Inferior parietal cortex (tissue), 1 donor: ENCODE results near the gene DVL2.

Experiments
- DNase-seq: peaks from one replicate; pipeline ENCODE4 v3.0.0-alpha.2; 2016; ENCODE audit errors: extremely low spot score

DVL2 gene

DNA sequence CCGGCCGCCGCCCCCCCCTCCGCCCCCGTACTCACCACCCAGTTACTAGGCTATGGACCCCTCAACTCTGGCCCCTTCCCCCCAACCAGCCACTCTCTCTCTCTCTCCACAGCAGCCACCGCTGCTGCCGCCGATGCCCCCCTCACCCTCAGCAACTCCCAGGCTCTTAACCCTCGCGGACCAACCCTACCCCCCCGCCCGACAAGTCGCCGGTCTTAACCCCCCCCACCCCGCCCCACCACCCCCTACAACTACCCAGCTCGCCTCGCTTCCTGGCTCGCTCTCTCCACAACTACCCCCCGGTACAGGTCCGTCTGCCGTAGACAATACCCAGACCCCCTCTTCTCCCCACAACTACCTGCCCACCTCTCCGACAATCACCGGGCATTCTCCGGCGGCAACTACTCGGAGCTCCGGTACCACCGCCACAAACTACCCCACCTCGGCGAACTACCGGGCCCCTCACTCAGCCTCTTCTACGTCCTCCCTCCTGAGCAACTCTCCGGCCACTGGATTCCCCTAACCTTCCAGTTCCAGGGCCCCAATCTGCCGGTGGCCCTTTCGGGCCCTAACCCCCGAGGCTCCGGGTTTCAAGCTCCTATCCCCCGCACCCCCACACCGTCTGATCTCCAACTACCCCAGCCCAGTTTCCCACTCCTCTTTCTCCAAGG lies 4.2 kb upstream of the DVL2 start:
- no peak for DNase-seq

DNA sequence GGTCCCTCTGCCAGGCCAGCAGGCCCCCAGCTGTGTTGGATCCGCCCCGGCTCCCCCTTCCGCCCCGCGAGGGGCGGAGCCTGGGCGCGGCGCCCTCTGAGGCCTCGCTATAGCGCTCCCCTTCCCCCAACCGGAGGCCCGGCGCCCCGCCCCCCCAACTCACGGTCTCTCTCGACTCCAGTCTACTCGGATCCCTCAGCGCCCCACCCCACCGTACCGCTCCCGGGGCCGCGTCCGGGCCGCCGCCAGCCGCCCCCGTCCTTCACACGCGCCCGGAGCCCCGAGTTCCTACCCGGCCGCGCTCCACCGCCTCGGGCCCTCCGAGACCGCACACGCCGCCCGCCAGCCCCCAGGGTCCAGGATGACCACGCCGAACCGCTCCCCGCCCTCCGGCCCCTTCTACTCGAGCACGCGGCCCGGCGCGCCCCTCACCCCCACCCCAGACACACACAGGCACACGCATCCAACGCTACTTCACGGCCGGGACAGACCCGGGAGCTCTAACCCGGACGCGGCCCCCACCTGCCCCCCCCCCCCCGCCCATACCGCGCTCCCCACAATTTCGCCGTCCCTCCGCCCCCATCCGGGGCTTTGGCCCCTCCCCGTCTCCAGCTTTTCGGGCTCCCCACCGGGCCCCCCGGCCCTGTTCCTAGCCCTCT lies 3.6 kb upstream of the DVL2 start:
- DNase-seq: no peak

DNA sequence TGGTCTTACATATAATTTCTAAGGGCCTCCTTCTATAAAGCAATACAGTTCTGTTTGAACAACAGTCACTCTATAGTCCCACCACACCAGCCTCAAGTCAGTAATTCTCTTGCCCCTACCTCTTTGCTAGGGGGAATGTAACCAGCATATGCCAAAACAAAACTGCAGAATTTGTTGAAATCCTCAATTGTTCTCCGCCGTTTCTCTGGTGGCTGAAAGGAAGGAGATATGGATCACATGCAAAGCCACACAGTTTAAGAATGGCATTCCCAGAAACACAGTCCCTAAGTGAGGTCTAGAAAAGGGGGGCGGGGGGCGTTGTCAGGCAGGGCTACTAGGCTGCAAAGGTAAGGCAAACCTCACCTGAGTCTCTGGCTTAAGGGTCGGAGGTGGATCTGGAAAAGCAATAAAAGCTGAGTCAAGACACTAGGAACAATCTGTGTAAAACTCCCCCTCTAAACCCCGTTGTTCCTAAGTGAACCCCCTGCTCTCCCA lies 3.0 kb upstream of the DVL2 start:
- no peak for DNase-seq

DNA sequence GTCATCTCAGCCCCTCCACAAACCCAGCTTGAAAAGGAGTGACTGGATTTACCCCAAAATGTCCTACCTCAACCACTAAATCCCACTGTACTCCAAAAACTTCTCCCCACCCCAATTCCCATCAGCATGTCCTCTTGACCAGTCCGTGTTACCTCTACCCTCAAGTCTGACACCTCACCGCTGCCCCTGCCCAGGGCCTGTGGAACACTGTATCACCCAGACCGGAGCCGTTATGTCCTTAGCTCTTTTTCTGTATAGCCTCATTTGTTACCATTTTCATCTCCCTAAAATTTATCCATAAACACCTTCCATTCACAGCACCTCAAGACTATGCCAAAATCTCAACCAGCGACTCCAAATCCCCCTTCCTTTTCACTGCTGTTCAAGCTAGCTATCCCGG lies 2.5 kb upstream of the DVL2 start:
- no peak for DNase-seq

DNA sequence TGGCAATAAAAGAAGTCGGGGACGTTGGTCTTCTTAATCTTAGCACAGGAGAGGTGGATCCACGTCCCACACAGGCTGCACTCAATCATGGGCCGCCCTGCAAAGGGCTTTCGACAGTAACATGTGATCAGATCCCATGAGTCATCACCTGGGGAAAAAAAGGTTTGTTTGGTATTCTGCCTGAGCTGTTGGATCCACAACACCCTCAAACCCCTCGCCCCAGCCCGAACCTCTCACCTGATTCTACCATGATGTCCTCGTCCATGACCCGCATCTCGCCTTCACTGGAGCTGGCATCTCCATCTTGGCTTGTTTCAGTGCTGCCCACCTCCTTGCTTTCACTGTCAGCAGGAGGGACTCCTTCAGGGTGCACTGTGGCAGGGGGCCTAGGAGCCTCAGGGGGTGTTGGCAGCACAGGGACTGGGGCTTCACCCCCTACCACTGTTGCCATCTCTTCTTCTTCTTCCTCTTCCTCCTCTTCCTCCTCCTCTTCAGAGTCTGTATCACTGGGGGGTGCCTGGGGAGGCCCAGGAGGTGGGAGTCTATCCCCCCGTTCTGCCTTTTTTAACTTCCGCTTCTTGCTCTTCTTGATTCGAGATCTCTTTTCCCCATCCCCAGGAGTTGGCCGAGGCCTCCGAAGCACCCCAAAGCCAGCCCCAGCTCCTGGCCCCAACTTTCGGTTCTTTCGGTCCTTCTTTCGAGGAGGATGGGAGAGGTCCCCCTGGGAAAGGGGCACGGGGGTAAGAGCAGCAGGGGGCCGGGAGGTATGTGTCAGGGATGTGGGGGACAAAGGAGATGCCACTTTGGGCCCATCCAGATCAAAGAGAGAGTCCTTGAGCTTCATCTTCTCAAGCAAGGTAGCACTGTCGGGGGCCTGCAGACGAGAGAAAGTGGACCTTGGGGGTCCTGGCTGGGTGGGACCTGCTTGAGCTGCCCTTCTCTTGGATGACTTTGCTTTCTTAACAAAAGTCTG lies 1.7 kb upstream of the DVL2 start:
- no peak for DNase-seq

DNA sequence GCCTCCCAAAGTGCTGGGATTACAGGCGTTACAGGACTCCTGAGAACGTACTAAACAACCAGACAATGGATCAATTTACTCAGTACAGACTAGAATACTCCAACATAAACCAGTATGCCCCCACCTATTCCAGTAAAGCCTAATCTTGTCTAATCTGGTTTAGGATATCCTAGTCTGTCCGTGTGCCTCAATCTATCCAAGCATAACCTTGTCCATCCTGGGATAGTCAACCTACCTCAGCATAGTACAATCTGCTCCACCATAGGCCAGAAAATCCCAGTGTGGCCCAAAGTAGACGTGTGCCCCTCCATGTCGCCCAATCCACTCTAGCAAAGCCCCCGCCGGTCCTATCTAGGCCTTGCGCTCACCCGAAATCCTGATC lies 625 bp downstream of the DVL2 start:
- DNase-seq: no peak

DNA sequence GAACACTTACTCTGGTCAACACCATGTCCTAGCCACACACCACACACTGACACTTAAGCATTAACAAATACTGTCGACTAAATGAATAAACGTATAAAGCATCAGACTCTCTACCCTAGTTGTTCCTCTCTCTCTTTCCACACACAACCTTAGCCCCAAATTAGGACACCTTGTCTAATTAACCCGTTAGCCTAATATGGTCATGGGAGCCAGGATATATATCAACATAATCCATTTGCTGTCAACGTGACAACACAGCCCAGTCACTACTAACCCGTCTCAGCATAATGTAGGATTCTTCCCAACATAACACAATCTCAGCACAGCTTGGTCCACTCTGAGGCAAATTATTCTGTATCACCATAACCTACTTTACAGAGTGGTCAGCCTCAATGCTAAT lies 2.2 kb downstream of the DVL2 start:
- DNase-seq: no peak

DNA sequence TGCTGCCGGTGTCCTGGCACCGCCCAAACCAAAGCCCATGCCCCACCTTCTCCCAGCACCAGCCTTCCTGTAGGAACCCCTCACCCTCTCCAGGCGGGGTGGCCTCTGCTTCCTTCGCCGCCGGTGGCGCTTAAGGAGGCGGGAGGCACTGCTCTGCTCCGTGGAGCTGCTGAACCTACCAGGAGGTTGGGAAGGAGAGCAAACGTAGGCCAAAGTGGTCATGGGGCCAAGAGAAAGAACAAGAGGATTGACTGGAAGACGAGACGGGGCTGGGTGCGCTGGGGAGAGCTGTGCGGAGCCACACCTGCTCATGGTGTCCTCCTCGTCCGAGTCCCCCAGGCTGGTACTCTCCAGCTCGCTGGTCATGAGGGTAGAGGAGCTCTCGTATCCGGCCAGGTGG lies 4.8 kb downstream of the DVL2 start:
- no peak for DNase-seq

DNA sequence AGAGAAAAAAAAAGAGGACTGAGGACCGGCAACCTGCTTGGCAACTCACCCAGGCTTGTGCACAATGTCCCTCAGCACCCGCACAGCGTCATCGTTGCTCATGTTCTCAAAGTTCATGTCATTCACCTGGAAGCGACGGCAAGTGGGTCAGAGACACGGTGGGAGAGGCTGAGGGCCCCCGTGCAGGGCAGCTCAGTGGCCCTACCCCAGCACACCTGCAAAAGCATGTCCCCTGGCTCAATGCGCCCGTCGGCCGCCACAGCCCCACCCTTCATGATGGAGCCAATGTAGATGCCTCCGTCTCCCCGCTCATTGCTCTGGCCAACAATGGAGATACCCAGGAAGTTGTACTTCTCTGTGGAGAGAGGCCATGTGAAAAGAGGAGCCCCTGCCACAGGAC lies 5.4 kb downstream of the DVL2 start:
- DNase-seq: no peak

DNA sequence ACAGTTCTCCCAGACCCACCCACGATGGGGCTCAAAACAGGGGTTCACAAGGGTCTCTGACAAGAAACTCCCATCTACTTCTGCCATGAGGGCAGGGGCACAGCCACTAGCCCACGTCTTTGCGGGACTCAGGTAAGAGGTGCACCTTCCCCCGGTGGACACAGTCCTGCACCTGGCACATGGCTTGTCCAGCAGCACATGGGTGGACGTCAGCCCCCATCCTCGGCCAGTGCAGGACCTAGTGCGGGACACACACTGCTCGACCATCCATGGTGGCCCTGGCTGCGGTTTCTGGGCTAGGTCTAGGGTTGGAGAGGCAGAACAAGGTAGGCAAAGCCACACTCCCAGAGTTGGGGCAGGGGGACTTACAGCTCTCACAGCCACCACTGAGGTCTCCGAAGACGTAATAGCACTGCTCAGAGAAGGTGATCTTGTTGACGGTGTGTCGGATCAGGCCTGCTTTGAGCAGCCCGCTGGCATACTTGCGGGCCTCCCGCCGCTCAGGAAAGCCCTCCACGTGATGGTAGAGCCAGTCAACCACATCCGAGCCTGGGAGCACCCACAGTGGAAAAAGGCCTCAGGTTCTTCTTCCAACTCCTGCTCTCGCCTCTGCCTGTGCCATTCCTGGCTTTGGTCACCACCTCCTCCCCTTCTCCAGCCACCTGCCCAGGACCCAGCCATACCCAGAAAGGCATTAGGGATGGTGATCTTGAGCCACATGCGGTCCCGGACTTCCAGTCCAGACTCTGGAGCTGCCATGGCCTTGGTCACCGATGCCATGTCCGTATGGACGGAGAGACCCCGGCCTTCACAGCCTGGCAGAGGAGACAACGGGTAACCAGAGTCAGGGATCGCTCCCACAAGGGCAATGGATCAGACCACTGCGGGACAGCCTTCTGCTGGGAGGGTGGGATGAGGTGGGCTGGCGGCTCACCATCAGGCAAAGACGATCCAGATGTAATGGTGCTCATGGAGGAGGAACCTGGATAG lies 7.3 kb downstream of the DVL2 start:
- DNase-seq: no peak

DNA sequence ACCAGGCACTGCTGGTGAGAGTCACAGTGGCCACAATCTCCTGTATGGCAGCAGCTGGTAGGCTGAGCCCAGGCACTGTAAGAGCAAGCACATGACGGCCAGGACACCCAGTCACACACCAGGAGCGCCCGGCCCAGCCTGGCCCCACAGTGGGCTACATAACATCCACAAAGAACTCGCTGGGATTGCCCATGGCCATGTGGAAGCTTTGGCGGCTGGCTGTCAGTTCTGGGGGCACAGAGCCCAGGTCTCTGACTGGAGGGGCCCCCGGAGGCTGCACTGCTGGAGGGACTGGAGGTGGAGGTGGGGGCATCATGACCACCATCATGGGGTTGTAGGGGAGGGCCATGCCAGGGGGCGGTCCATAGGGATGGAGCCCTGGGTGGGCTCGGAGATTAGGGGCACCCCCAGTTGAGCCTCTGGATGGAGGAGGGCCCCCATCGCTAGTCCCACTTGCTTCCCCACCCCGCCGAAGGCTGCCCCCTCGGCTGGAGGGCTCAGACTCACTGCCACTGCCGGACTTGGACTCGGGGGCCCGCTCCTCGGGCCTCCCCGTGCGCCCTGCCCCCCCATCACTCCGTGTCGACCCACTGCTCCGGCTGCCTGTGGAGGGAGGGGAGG lies 8.5 kb downstream of the DVL2 start:
- DNase-seq: no peak

DNA sequence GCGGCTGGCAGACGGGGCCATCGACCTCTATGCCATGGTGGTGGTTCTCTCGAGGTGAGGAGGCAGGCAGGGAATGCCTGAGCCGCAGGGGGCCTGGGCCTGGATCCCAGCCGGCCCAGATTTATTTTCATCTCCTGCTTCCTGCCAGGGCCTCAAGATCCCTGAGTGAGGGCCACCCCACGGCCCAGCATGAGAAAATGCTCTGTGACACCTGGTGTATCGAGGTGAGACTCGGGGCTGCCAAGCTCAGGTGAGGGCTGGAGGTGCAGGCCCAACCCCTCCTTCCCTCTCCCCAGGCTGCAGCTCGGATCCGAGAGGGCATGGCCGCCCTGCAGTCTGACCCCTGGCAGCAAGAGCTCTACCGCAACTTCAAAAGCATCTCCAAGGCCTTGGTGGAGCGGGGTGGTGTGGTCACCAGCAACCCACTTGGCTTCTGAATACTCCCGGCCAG lies 9.6 kb downstream of the DVL2 start:
- no peak for DNase-seq

DNA sequence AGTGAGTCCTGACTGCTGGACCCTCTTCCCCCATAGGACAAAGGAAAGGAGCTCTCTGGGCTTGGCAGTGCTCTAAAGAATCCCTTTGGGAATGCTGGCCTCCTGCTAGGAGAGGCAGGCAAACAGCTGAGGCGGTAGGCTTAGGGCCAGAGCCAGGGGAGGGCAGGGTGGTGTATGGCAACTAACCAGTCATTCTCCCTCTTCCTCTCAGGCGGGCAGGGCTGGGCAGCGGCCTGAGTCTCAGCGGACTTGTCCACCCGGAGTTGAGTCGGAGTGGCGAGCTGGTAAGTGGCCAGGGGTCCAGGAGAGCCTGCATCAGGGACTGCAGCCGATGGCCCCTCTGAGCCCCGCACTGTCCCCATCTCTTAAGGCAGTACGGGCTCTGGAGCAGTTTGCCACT lies 10.2 kb downstream of the DVL2 start:
- DNase-seq: no peak

DNA sequence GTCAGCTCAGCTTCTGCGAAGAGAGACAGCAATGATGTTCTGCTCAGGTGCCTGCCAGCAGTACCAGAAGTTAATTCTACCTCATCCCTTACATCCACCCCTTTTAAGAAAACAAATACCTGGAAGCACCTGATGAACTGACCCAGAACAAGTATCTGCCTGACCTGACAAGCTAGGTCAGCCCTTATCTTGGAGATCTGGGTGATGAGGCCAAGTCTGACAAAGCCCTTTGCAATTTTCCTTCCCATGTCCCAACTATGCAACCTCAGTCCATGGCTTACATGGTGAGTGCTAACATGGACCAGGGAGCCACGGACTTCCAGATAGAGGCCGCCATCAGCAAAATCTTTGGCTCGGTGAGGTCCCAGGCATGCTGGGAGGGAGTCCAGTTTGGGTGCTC lies 10.9 kb downstream of the DVL2 start:
- DNase-seq: no peak

DNA sequence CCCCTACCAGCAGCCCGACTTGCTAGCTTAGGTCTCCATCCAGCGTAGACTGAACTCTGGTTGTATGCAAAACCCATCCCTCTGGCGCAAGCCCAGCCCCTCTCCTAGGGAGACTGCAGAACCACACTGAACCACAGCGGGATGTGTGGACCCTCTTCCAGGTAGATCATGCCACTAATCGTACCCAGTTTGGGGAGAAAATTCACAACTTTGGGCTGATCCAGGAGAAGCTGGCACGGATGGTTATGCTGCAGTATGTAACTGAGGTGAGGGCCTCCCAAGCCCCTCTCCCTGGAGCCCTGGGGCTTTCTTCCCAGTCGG lies 11.4 kb downstream of the DVL2 start:
- DNase-seq: no peak

DNA sequence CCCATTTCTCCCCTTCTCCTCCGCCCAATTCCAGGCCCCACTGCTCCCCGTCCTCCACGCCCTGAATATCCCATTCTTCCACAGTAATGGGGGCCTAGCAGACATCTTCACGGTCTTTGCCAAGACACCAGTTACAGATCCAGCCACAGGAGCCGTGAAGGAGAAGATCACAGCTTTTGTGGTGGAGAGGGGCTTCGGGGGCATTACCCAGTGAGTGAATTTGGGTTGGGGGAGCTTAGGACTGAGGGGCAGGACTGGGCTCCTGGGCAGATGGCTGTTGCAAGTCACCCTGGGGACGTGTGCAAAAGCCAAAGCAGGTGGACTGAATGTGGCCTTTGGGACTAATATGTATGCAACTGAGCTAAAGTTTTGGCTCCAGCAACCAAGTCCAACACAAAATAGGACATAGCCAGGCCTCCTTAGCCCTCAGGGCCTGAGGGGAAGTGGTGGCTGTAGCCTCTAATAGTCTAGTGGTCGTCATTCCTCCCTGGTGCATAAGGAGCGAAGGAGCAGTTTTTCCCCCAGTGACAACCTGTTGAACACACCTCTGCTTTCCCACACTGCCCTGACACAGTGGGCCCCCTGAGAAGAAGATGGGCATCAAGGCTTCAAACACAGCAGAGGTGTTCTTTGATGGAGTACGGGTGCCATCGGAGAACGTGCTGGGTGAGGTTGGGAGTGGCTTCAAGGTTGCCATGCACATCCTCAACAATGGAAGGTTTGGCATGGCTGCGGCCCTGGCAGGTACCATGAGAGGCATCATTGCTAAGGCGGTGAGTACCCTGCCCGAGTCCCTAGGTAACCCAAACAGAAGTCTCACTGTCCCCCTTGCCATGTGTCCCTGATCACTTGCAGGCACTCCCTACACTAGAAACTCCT lies 12.0 kb downstream of the DVL2 start:
- DNase-seq: no peak

DNA sequence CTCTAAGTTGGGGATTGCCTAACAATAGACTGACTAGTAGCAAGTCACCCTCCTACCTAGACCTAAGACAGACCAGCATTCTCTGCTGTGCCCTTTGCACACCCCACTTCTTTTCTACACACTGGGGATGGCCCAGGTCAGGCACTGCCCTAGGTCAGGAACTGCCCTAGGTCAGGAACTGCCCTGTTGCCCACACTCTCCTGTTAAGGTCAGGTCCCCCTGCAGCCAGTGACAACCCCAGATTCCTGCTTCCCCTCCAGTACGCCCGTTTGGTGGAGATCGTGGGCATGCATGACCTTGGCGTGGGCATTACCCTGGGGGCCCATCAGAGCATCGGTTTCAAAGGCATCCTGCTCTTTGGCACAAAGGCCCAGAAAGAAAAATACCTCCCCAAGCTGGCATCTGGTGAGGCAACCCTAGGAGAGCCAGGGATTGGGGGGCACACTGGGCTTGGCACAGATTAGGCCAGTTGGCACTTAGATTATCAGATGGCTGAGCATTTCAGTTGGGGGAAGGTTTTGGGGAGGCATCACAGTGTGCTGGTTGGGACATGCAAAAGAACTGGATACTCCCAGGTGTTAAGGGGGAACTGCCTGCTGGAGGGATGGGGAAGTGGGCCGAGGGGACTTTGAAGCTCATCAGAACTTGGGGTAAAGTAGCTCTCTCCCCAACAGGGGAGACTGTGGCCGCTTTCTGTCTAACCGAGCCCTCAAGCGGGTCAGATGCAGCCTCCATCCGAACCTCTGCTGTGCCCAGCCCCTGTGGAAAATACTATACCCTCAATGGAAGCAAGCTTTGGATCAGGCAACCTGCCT lies 12.8 kb downstream of the DVL2 start:
- no peak for DNase-seq

DNA sequence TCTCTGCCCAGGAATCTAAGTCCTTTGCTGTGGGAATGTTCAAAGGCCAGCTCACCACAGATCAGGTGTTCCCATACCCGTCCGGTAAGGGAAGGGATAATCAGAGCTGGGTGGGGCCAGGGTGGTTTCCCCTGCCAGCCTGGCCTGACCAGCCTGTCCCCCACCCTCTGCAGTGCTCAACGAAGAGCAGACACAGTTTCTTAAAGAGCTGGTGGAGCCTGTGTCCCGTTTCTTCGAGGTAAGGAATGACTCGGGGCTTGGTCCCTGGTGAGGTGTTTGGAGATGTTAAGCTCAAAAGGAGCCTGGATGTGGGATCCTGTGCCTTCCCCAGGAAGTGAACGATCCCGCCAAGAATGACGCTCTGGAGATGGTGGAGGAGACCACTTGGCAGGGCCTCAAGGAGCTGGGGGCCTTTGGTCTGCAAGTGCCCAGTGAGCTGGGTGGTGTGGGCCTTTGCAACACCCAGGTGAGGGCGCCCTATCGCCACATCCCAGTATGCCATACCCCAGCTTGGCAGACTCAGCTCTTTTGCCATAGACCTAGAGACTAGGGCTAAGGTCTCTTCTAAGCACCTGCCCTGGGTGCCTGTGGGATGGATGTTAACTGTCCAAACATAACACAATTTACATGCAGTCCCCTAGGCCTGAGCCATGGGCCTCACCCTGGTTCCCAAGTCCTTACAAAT lies 13.6 kb downstream of the DVL2 start:
- no peak for DNase-seq
